Ascending aorta (tissue), 2 donors: ENCODE measurements around the gene ATP5F1D. TPM values are rescaled to one million over a fixed set of nuclear protein-coding genes. Genes with fewer than 3 reads are reported as not detected.

Experiments used
- DNase-seq, 2 donors: peaks; one replicate each; pipeline ENCODE4 v3.0.0-alpha.2; 2019; ENCODE audit warnings: low spot score in 2 of 2
- H3K27ac ChIP-seq, 2 donors: fragments of 200-600 bp; sonication (generic); one replicate each; pipeline ENCODE4 v1.5.1; 2016 to 2017; ENCODE audit warnings: mild to moderate bottlenecking in 1 of 2
- H3K27me3 ChIP-seq: fragments of 200-600 bp; sonication (generic); one replicate; pipeline ENCODE4 v1.5.1; 2017
- H3K36me3 ChIP-seq, 2 donors: fragments of 200-600 bp; sonication (generic); one replicate each; pipeline ENCODE4 v1.5.1; 2016
- H3K4me1 ChIP-seq, 2 donors: fragments of 200-600 bp; sonication (generic); one replicate each; pipeline ENCODE4 v1.5.1; 2016 to 2017; ENCODE audit warnings: mild to moderate bottlenecking in 1 of 2
- H3K4me3 ChIP-seq, 2 donors: fragments of 200-600 bp; sonication (generic); one replicate each; pipeline ENCODE4 v1.5.1; 2016 to 2017; ENCODE audit warnings: mild to moderate bottlenecking in 1 of 2
- H3K9me3 ChIP-seq, 2 donors: fragments of 200-600 bp; sonication (generic); one replicate each; pipeline ENCODE4 v1.5.1; 2016
- CTCF ChIP-seq, 3 experiments: fragments of 200-600 bp in 2 of 3; fragments of 450-650 bp in 1 of 3; sonication (generic) in 2 of 3; IDR thresholded peaks; one replicate each; pipeline ENCODE4 v1.5.1; 2016 to 2019; ENCODE audit warnings: antibody characterized with exemption in 3 of 3, mild to moderate bottlenecking in 1 of 3, moderate library complexity in 1 of 3
- intact Hi-C: fragments of 100-400 bp; cut with DNase I; formaldehyde crosslinking; loops from one replicate; pipeline ENCODE4 v1.15.1; 2023
- total RNA-seq: library from RNA; depleted of rRNA; stranded (reverse); fragments of >200 nt; gene quantifications from one replicate; pipeline ENCODE4 v1.1.0, GENCODE V29; 2016

ATP5F1D gene
- total RNA-seq, 1 donor from 2014 or later, result 232 TPM

- H3K27ac ChIP-seq, result no peak overlapping the region
- H3K36me3 ChIP-seq, result peaks cover 25 to 31% of the 10 kb centered on the region in 2 donors
- no peak overlapping the region for H3K4me3 ChIP-seq
- H3K27me3 ChIP-seq, result no peaks in the 10 kb centered on the region
- peaks cover 0 to 13% of the 10 kb centered on the region in 2 donors for H3K4me1 ChIP-seq
- H3K9me3 ChIP-seq, result no peaks in the 10 kb centered on the region
- intact Hi-C loops, result no loop called here
- no peak for DNase-seq
- no peak for TF ChIP-seq CTCF (IDR thresholded peaks at IDR 0.05)
Observed at GRCh38 chr19:1229924-1230782, 11.4 kb upstream of the ATP5F1D start.

- Histone ChIP-seq H3K4me1 (peaks cover 0 to 13% of the 10 kb centered on the region in 2 donors), H3K9me3 (no peaks in the 10 kb centered on the region), H3K36me3 (peaks cover 22 to 23% of the 10 kb centered on the region in 2 donors), H3K27ac (no peak overlapping the region), H3K4me3 (no peak overlapping the region), H3K27me3 (no peaks in the 10 kb centered on the region)
- no peak for TF ChIP-seq CTCF (IDR thresholded peaks at IDR 0.05)
- intact Hi-C loops, result no loop called here
- no peak for DNase-seq
Observed at GRCh38 chr19:1230783-1231489, 10.6 kb upstream of the ATP5F1D start.

- Histone ChIP-seq H3K9me3 (no peaks in the 10 kb centered on the region), H3K4me1 (peaks cover 0 to 13% of the 10 kb centered on the region in 2 donors), H3K36me3 (peaks cover 13% of the 10 kb centered on the region in 2 donors), H3K27me3 (no peaks in the 10 kb centered on the region), H3K27ac (peak overlapping the region; percentile 22 to 65), H3K4me3 (no peak overlapping the region)
- intact Hi-C loops, result no loop called here
- DNase-seq, result no peak
- TF ChIP-seq CTCF (IDR thresholded peaks at IDR 0.05), result no peak
Observed at GRCh38 chr19:1231729-1232637, 9.6 kb upstream of the ATP5F1D start.

- no peak for TF ChIP-seq CTCF (IDR thresholded peaks at IDR 0.05)
- Histone ChIP-seq H3K27me3 (no peaks in the 10 kb centered on the region), H3K9me3 (no peaks in the 10 kb centered on the region), H3K4me1 (peaks cover 0 to 13% of the 10 kb centered on the region in 2 donors), H3K27ac (peak overlapping the region; percentile 22 to 65), H3K36me3 (peaks cover 6% of the 10 kb centered on the region in 2 donors), H3K4me3 (no peak overlapping the region)
- DNase-seq, result no peak
- intact Hi-C loops, result no loop called here
Observed at GRCh38 chr19:1232652-1233072, 8.9 kb upstream of the ATP5F1D start.

- intact Hi-C loops, result no loop called here
- no peak for DNase-seq
- H3K27ac ChIP-seq, result peak overlapping the region; percentile 22 to 65
Observed at GRCh38 chr19:1233115-1233667, 8.4 kb upstream of the ATP5F1D start.

More at GRCh38 chr19:1233115-1233667, 8.4 kb upstream of the ATP5F1D start:
- H3K27me3 ChIP-seq, result no peaks in the 10 kb centered on the region
- H3K36me3 ChIP-seq, result peaks cover under 1% of the 10 kb centered on the region in 2 donors
- H3K9me3 ChIP-seq, result no peaks in the 10 kb centered on the region
- H3K4me3 ChIP-seq, result no peak overlapping the region
- TF ChIP-seq CTCF (IDR thresholded peaks at IDR 0.05), result no peak
- peaks cover 2 to 15% of the 10 kb centered on the region in 2 donors for H3K4me1 ChIP-seq
